Nephron progenitor cell (in vitro differentiated cells): Measurements from ENCODE around the gene KCNH3.

Source experiments
- DNase-seq: peaks from one replicate; pipeline ENCODE4 v3.0.0; 2021
- H3K27ac Mint-ChIP-seq: 2 replicates; pipeline ENCODE4 v1.8.0; 2021; ENCODE audit warnings: mild to moderate bottlenecking, moderate library complexity, mixed read lengths
- H3K27me3 Mint-ChIP-seq: 2 replicates; pipeline ENCODE4 v1.8.0; 2021; ENCODE audit warnings: mild to moderate bottlenecking, low read depth, mixed read lengths; ENCODE audit not compliant: poor library complexity
- H3K36me3 Mint-ChIP-seq: 2 replicates; pipeline ENCODE4 v1.8.0; 2021; ENCODE audit warnings: low read depth, mixed read lengths
- H3K4me1 Mint-ChIP-seq: 2 replicates; pipeline ENCODE4 v1.8.0; 2021; ENCODE audit warnings: mixed read lengths
- H3K4me3 Mint-ChIP-seq: 2 replicates; pipeline ENCODE4 v1.8.0; 2021; ENCODE audit warnings: mild to moderate bottlenecking, moderate library complexity, mixed read lengths
- H3K9me3 Mint-ChIP-seq: 2 replicates; pipeline ENCODE4 v1.8.0; 2021; ENCODE audit warnings: mild to moderate bottlenecking, moderate library complexity, mixed read lengths
- CTCF ChIP-seq: fragments of 200-600 bp; sonication (generic); IDR thresholded peaks from 2 replicates; pipeline ENCODE4 v1.5.0; 2021; ENCODE audit warnings: antibody characterized with exemption

Gene KCNH3

GRCh38 chr12:49524660-49525324 is 14.0 kb upstream of the KCNH3 start:
- DNase-seq: no peak
- Mint-ChIP-seq H3K9me3 (no peaks in the 10 kb centered on the region), H3K36me3 (peaks cover 67% of the 10 kb centered on the region), H3K27ac (no peak overlapping the region), H3K4me1 (peaks cover 9% of the 10 kb centered on the region), H3K27me3 (no peaks in the 10 kb centered on the region), H3K4me3 (no peak overlapping the region)
- TF ChIP-seq CTCF: no peak

GRCh38 chr12:49525942-49526341 is 12.9 kb upstream of the KCNH3 start:
- peaks cover 9% of the 10 kb centered on the region for H3K4me1 Mint-ChIP-seq
- H3K4me3 Mint-ChIP-seq: no peak overlapping the region
- H3K9me3 Mint-ChIP-seq: no peaks in the 10 kb centered on the region
- H3K27me3 Mint-ChIP-seq: no peaks in the 10 kb centered on the region
- no peak for TF ChIP-seq CTCF
- peaks cover 69% of the 10 kb centered on the region for H3K36me3 Mint-ChIP-seq
- no peak overlapping the region for H3K27ac Mint-ChIP-seq
- no peak for DNase-seq

GRCh38 chr12:49527361-49528130 is 11.3 kb upstream of the KCNH3 start:
- Mint-ChIP-seq H3K27me3 (no peaks in the 10 kb centered on the region), H3K4me3 (no peak overlapping the region), H3K27ac (peak overlapping the region; percentile 84), H3K4me1 (peaks cover 9% of the 10 kb centered on the region), H3K36me3 (peaks cover 55% of the 10 kb centered on the region), H3K9me3 (no peaks in the 10 kb centered on the region)
- DNase-seq: no peak
- no peak for TF ChIP-seq CTCF

GRCh38 chr12:49529414-49529813 is 9.4 kb upstream of the KCNH3 start:
- TF ChIP-seq CTCF: no peak
- Mint-ChIP-seq H3K27me3 (peaks cover 8% of the 10 kb centered on the region), H3K4me3 (no peak overlapping the region), H3K9me3 (no peaks in the 10 kb centered on the region), H3K36me3 (peaks cover 49% of the 10 kb centered on the region), H3K27ac (no peak overlapping the region), H3K4me1 (peaks cover 9% of the 10 kb centered on the region)
- no peak for DNase-seq

- no peak overlapping the region for H3K27ac Mint-ChIP-seq
- H3K9me3 Mint-ChIP-seq: no peaks in the 10 kb centered on the region
- H3K27me3 Mint-ChIP-seq: peaks cover 32% of the 10 kb centered on the region
- H3K4me1 Mint-ChIP-seq: peaks cover 17% of the 10 kb centered on the region
- no peak for DNase-seq
- no peak overlapping the region for H3K4me3 Mint-ChIP-seq
- no peak for TF ChIP-seq CTCF
- peaks cover 29% of the 10 kb centered on the region for H3K36me3 Mint-ChIP-seq
Observed at GRCh38 chr12:49531745-49532144, 7.1 kb upstream of the KCNH3 start.
